A673 (cell line): ENCODE measurements around the gene ATG12. TPM values are rescaled to one million over a fixed set of nuclear protein-coding genes. Genes with fewer than 3 reads are reported as not detected.
A peak's percentile ranks its signal among the peaks of the same experiment; 100 is the strongest.

ENCODE experiments used
- BruUV-seq: library from RNA; stranded (reverse); fragments of 400-500 nt; replicated peaks from 2 replicates; lab custom pipeline; 2021; lab: Mats Ljungman, UMichigan
- CTCF ChIA-PET: fragments of 300-600 bp; sonication (Branson Sonifier 250); formaldehyde crosslinking; loops from one replicate; lab custom pipeline; 2022; ENCODE audit warnings: antibody characterized with exemption; lab: Charles Lee
- POLR2A ChIA-PET: fragments of 300-600 bp; sonication (Branson Sonifier 250); formaldehyde crosslinking; loops from one replicate; lab custom pipeline; 2022; ENCODE audit warnings: antibody characterized with exemption; ENCODE audit not compliant: low non-redundant PET; lab: Charles Lee
- DNase-seq: peaks from one replicate; pipeline ENCODE4 v3.0.0-alpha.2; 2015; ENCODE audit warnings: low spot score
- H3K27ac ChIP-seq: fragments of 200-600 bp; sonication (generic); 2 replicates; pipeline ENCODE4 v1.5.1; 2016; ENCODE audit warnings: mixed run types, low read depth, mild to moderate bottlenecking, mixed read lengths, antibody characterized with exemption, low read length; ENCODE audit not compliant: poor library complexity, severe bottlenecking
- H3K27me3 ChIP-seq: fragments of 200-600 bp; sonication (generic); replicated peaks from 2 replicates; pipeline ENCODE4 v1.6.1; 2017; ENCODE audit warnings: mixed run types, low read depth, mild to moderate bottlenecking, mixed read lengths, antibody characterized with exemption, low read length; ENCODE audit not compliant: insufficient read depth, poor library complexity
- H3K36me3 ChIP-seq: fragments of 200-600 bp; sonication (generic); 2 replicates; pipeline ENCODE4 v1.6.1; 2016; ENCODE audit warnings: mixed run types, mild to moderate bottlenecking, mixed read lengths, antibody characterized with exemption, low read length; ENCODE audit not compliant: insufficient read depth, poor library complexity, severe bottlenecking
- H3K4me1 ChIP-seq: fragments of 200-600 bp; sonication (generic); 2 replicates; pipeline ENCODE4 v1.6.1; 2017; ENCODE audit warnings: mixed run types, mild to moderate bottlenecking, mixed read lengths, antibody characterized with exemption, low read length; ENCODE audit not compliant: insufficient read depth, poor library complexity, severe bottlenecking
- H3K4me3 ChIP-seq: fragments of 200-600 bp; sonication (generic); 2 replicates; pipeline ENCODE4 v1.5.1; 2016; ENCODE audit warnings: low read depth, mixed run types, mild to moderate bottlenecking, mixed read lengths, low read length; ENCODE audit not compliant: poor library complexity, severe bottlenecking
- H3K9me3 ChIP-seq: fragments of 200-600 bp; sonication (generic); 2 replicates; pipeline ENCODE4 v1.6.1; 2016; ENCODE audit warnings: mixed run types, low read depth, mild to moderate bottlenecking, mixed read lengths, antibody characterized with exemption, low read length; ENCODE audit not compliant: poor library complexity, severe bottlenecking
- EZH2 ChIP-seq: fragments of 200-600 bp; sonication (generic); IDR thresholded peaks from 2 replicates; pipeline ENCODE4 v1.6.1; 2017; ENCODE audit warnings: borderline replicate concordance, low read depth, mild to moderate bottlenecking, mixed read lengths, antibody characterized with exemption, low read length; ENCODE audit not compliant: poor library complexity, severe bottlenecking
- intact Hi-C: fragments of 100-400 bp; cut with micrococcal nuclease; formaldehyde crosslinking; loops from one replicate; pipeline ENCODE4 v1.10.0; 2022; ENCODE audit not compliant: unreplicated experiment
- total RNA-seq: library from RNA; stranded (reverse); gene quantifications from 2 replicates; pipeline ENCODE4 v1.2.3, GENCODE V29; 2021
- TF ChIP-seq, protein P1 (sequence below): fragments of 300-800, 200-600 bp; sonication (generic); conservative IDR thresholded peaks from 2 replicates; pipeline ENCODE4 v1.5.1; 2017; ENCODE audit warnings: low read depth, mild to moderate bottlenecking, antibody characterized with exemption, low read length, moderate library complexity, mixed read lengths

ATG12 gene
- total RNA-seq, 1 experiment from 2014 or later: 55.8 TPM

- intact Hi-C loops: no loop called here
- H3K36me3 ChIP-seq: no peaks in the 10 kb centered on the region
- BruUV-seq: no TSS peak
- H3K27me3 ChIP-seq: peaks cover 68% of the 10 kb centered on the region
- POLR2A ChIA-PET: no interaction called here
- CTCF ChIA-PET: no interaction called here
- peak overlapping the region; percentile 52 for H3K4me3 ChIP-seq
- peaks cover 3% of the 10 kb centered on the region for H3K4me1 ChIP-seq
- H3K9me3 ChIP-seq: no peaks in the 10 kb centered on the region
- TF ChIP-seq, protein P1, sequence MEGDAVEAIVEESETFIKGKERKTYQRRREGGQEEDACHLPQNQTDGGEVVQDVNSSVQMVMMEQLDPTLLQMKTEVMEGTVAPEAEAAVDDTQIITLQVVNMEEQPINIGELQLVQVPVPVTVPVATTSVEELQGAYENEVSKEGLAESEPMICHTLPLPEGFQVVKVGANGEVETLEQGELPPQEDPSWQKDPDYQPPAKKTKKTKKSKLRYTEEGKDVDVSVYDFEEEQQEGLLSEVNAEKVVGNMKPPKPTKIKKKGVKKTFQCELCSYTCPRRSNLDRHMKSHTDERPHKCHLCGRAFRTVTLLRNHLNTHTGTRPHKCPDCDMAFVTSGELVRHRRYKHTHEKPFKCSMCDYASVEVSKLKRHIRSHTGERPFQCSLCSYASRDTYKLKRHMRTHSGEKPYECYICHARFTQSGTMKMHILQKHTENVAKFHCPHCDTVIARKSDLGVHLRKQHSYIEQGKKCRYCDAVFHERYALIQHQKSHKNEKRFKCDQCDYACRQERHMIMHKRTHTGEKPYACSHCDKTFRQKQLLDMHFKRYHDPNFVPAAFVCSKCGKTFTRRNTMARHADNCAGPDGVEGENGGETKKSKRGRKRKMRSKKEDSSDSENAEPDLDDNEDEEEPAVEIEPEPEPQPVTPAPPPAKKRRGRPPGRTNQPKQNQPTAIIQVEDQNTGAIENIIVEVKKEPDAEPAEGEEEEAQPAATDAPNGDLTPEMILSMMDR: no peak
- TF ChIP-seq EZH2: no peak
- no peak for DNase-seq
- no peak overlapping the region for H3K27ac ChIP-seq
These were observed 24.0 kb downstream of the ATG12 start for GRCh38 chr5:115817386-115817785.

- POLR2A ChIA-PET: no interaction called here
- Histone ChIP-seq H3K4me1 (peaks cover 3% of the 10 kb centered on the region), H3K36me3 (no peaks in the 10 kb centered on the region), H3K27ac (no peak within 1 kb of the TSS), H3K27me3 (peaks cover 72% of the 10 kb centered on the region), H3K4me3 (peak within 1 kb of the TSS; percentile 52), H3K9me3 (no peaks in the 10 kb centered on the region)
- intact Hi-C loops: no loop called here
- no TSS peak for BruUV-seq
- TF ChIP-seq EZH2: peak; percentile 24
- TF ChIP-seq, protein P1: no peak
- CTCF ChIA-PET: interaction anchor here (0.7 kb wide), 1 partner anchor 33 kb away, joined by 5 read pairs; no protein-coding TSS in a partner anchor
- peak; percentile 56 for DNase-seq
These were observed 24.9 kb downstream of the ATG12 start, which contains the start of gene CDO1 for GRCh38 chr5:115816226-115817081. TSS of gene CDO1 (minus strand) at chr5:115816659. CDS start at chr5:115816397, 262 bp downstream.

GRCh38 chr5:115815693-115816225, 25.6 kb downstream of the ATG12 start:
- intact Hi-C loops: no loop called here
- CTCF ChIA-PET: interaction anchor here (0.7 kb wide), 1 partner anchor 32 kb away, joined by 5 read pairs; no protein-coding TSS in a partner anchor
- Histone ChIP-seq H3K27me3 (peaks cover 67% of the 10 kb centered on the region), H3K9me3 (no peaks in the 10 kb centered on the region), H3K4me1 (peaks cover 3% of the 10 kb centered on the region), H3K27ac (no peak overlapping the region), H3K4me3 (peak overlapping the region; percentile 52), H3K36me3 (no peaks in the 10 kb centered on the region)
- peak; percentile 86 for TF ChIP-seq EZH2
- TF ChIP-seq, protein P1: no peak
- no TSS peak for BruUV-seq
- POLR2A ChIA-PET: no interaction called here
- no peak for DNase-seq
